ENCODE measurements around the gene CD44. TPM values are rescaled to one million over a fixed set of nuclear protein-coding genes. Genes with fewer than 3 reads are reported as not detected.

Gene CD44
- total and polyA plus RNA-seq, 4 donors: 4.1 to 26.9 (median 14.6) TPM

DNA sequence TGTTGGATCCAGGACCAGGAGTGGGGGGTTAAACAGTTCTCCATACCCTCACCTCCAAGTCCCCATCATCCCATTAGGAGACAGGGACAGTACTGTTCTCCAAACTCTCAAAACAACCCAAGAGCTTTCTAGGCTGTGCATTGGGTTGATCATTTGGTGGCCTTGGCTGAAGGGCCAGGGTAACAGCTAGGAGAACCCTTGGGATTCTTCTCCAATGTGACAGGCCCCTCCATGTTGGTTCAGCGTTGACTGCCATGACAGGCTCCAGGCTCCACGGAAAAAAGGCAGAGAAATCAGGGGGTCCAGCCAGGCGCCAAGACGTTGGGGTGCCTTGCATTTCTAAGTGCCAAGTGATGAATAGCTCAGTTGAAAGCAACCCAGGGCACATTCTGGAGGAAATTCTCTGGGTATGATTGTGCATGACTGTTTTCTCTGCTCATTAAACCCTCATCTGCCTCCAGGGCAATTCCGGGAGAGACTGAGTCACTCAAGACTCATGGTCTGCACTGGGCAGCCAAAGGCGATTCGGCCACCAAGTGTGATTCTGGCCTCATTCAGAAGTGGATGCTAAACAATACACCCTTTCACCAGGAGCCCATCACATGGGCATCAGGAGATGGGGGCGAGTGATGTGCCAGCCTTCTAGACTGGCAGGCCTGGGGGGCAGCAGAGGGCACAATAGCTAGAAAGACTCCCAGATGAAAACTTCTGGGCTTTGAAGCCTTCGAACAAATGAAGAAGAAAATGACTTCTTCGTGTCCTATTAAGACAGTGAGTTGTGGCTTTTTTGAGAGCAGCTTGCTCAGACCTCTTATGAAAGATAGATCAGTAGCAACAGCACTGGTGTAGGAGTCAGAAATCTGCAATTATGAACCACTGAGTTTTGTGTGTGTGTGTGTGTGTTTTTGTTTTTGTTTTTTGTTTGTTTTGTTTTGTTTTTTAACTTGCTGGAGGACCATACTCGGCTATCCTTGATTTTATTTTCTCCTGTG is 27.7 kb downstream of the CD44 start:
- Histone ChIP-seq H3K9me3 (ENCODE audit: control insufficient read depth in 4 of 4, low read length in 3 of 4) (no peaks in the 10 kb centered on the region), H3K36me3 (ENCODE audit: control insufficient read depth in 4 of 4, insufficient read depth in 3 of 4, low read depth in 1 of 4, low read length in 3 of 4) (no peaks in the 10 kb centered on the region), H3K27me3 (ENCODE audit: control insufficient read depth in 4 of 4, insufficient read depth in 4 of 4, low read length in 3 of 4) (no peaks in the 10 kb centered on the region), H3K9ac (ENCODE audit: low read depth in 1 of 2, low read length in 2 of 2) (no peak overlapping the region), H3K4me1 (ENCODE audit: control insufficient read depth in 4 of 4, insufficient read depth in 4 of 4, low read length in 3 of 4) (no peaks in the 10 kb centered on the region), H3K4me3 (ENCODE audit: low read depth in 1 of 3, low read length in 3 of 3) (no peak overlapping the region), H3K27ac (ENCODE audit: low read depth in 1 of 2, low read length in 2 of 2) (peak overlapping the region; percentile 20 to 43)
- TF ChIP-seq EGR1 (IDR thresholded peaks at IDR 0.05; ENCODE audit: low read depth in 2 of 2) (no peak), FOXA1 (IDR thresholded peaks at IDR 0.05) (no peak), HNF4A (conservative IDR thresholded peaks at IDR 0.05) (no peak), HNF4G (IDR thresholded peaks at IDR 0.05) (no peak), TAF1 (conservative IDR thresholded peaks at IDR 0.05) (no peak), JUND (IDR thresholded peaks at IDR 0.05) (no peak), GABPA (IDR thresholded peaks at IDR 0.05 in 1 of 2, conservative IDR thresholded peaks at IDR 0.05 in 1 of 2) (no peak), FOXA2 (IDR thresholded peaks at IDR 0.05) (no peak), SP1 (IDR thresholded peaks at IDR 0.05) (no peak), YY1 (IDR thresholded peaks at IDR 0.05) (no peak), RXRA (IDR thresholded peaks at IDR 0.05) (no peak), NR2F2 (IDR thresholded peaks at IDR 0.05) (no peak)
- TF ChIP-seq, protein P1, sequence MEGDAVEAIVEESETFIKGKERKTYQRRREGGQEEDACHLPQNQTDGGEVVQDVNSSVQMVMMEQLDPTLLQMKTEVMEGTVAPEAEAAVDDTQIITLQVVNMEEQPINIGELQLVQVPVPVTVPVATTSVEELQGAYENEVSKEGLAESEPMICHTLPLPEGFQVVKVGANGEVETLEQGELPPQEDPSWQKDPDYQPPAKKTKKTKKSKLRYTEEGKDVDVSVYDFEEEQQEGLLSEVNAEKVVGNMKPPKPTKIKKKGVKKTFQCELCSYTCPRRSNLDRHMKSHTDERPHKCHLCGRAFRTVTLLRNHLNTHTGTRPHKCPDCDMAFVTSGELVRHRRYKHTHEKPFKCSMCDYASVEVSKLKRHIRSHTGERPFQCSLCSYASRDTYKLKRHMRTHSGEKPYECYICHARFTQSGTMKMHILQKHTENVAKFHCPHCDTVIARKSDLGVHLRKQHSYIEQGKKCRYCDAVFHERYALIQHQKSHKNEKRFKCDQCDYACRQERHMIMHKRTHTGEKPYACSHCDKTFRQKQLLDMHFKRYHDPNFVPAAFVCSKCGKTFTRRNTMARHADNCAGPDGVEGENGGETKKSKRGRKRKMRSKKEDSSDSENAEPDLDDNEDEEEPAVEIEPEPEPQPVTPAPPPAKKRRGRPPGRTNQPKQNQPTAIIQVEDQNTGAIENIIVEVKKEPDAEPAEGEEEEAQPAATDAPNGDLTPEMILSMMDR (IDR thresholded peaks at IDR 0.05; ENCODE audit: low read depth, low read length, missing input control): no peak
- TF ChIP-seq, protein P2, sequence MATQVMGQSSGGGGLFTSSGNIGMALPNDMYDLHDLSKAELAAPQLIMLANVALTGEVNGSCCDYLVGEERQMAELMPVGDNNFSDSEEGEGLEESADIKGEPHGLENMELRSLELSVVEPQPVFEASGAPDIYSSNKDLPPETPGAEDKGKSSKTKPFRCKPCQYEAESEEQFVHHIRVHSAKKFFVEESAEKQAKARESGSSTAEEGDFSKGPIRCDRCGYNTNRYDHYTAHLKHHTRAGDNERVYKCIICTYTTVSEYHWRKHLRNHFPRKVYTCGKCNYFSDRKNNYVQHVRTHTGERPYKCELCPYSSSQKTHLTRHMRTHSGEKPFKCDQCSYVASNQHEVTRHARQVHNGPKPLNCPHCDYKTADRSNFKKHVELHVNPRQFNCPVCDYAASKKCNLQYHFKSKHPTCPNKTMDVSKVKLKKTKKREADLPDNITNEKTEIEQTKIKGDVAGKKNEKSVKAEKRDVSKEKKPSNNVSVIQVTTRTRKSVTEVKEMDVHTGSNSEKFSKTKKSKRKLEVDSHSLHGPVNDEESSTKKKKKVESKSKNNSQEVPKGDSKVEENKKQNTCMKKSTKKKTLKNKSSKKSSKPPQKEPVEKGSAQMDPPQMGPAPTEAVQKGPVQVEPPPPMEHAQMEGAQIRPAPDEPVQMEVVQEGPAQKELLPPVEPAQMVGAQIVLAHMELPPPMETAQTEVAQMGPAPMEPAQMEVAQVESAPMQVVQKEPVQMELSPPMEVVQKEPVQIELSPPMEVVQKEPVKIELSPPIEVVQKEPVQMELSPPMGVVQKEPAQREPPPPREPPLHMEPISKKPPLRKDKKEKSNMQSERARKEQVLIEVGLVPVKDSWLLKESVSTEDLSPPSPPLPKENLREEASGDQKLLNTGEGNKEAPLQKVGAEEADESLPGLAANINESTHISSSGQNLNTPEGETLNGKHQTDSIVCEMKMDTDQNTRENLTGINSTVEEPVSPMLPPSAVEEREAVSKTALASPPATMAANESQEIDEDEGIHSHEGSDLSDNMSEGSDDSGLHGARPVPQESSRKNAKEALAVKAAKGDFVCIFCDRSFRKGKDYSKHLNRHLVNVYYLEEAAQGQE (IDR thresholded peaks at IDR 0.05): no peak
- TF ChIP-seq, protein P3, sequence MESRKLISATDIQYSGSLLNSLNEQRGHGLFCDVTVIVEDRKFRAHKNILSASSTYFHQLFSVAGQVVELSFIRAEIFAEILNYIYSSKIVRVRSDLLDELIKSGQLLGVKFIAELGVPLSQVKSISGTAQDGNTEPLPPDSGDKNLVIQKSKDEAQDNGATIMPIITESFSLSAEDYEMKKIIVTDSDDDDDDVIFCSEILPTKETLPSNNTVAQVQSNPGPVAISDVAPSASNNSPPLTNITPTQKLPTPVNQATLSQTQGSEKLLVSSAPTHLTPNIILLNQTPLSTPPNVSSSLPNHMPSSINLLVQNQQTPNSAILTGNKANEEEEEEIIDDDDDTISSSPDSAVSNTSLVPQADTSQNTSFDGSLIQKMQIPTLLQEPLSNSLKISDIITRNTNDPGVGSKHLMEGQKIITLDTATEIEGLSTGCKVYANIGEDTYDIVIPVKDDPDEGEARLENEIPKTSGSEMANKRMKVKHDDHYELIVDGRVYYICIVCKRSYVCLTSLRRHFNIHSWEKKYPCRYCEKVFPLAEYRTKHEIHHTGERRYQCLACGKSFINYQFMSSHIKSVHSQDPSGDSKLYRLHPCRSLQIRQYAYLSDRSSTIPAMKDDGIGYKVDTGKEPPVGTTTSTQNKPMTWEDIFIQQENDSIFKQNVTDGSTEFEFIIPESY (IDR thresholded peaks at IDR 0.05): no peak
- TF ChIP-seq, protein P4, sequence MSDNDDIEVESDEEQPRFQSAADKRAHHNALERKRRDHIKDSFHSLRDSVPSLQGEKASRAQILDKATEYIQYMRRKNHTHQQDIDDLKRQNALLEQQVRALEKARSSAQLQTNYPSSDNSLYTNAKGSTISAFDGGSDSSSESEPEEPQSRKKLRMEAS (IDR thresholded peaks at IDR 0.05): no peak
- TF ChIP-seq, protein P5, sequence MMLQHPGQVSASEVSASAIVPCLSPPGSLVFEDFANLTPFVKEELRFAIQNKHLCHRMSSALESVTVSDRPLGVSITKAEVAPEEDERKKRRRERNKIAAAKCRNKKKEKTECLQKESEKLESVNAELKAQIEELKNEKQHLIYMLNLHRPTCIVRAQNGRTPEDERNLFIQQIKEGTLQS (IDR thresholded peaks at IDR 0.05): no peak
- WGBS: 87% methylated on average over 11 of the region's 11 CpGs
- no peak for DNase-seq (ENCODE audit: low spot score)
